ENCODE measurements around the gene SPTLC3. TPM values are rescaled to one million over a fixed set of nuclear protein-coding genes. Genes with fewer than 3 reads are reported as not detected.

The SPTLC3 gene
- total RNA-seq, 1 experiment from 2014 or later = 10.7 TPM

GRCh38 chr20:12969071-12969669, 39.6 kb upstream of the SPTLC3 start:
- peaks cover 9% of the 10 kb centered on the region for H3K9me3 ChIP-seq (ENCODE audit: insufficient read depth, low read depth)
- H3K9me2 ChIP-seq (ENCODE audit: insufficient read depth) = no peaks in the 10 kb centered on the region
- TF ChIP-seq CTCF (conservative IDR thresholded peaks at IDR 0.05) = no peak
- no peak for TF ChIP-seq EZH2 (IDR thresholded peaks at IDR 0.05; ENCODE audit: low read depth)
- no peak overlapping the region for H3K4me2 ChIP-seq
- no peaks in the 10 kb centered on the region for H3K4me1 ChIP-seq (replicated peaks; ENCODE audit: insufficient read depth)
- BruUV-seq (replicated peaks) = no TSS peak
- no peak overlapping the region for H3K4me3 ChIP-seq
- no peaks in the 10 kb centered on the region for H3K36me3 ChIP-seq (ENCODE audit: low read depth)
- no peaks in the 10 kb centered on the region for H3K79me2 ChIP-seq (ENCODE audit: low read depth)
- H3F3A ChIP-seq (ENCODE audit: insufficient read depth, low read depth) = 0 out of 2 replicates have a peak, but pooled peaks cover 5% of the 10 kb centered on the region
- DNase-seq = no peak
- H3K27me3 ChIP-seq (ENCODE audit: insufficient read depth, low read depth) = no peaks in the 10 kb centered on the region
- H4K20me1 ChIP-seq (ENCODE audit: insufficient read depth) = no peaks in the 10 kb centered on the region
- no peak overlapping the region for H2AFZ ChIP-seq
- CTCF ChIA-PET = interaction anchor here (1.5 kb wide), 1 partner anchor 577 kb away, joined by 14 read pairs; no protein-coding TSS in a partner anchor
- intact Hi-C loops (cut with micrococcal nuclease; ENCODE audit: unreplicated experiment) = no loop called here
- POLR2A ChIA-PET (ENCODE audit: unreplicated experiment) = no interaction called here
- H3K27ac ChIP-seq = no peak overlapping the region

GRCh38 chr20:12970372-12970821, 38.4 kb upstream of the SPTLC3 start:
- no peak overlapping the region for H3K4me2 ChIP-seq
- CTCF ChIA-PET = interaction anchor here (0.6 to 1.5 kb wide), 4 partner anchors 10 to 818 kb away, joined by 3 to 14 read pairs (median 3); no protein-coding TSS in a partner anchor

More at GRCh38 chr20:12970372-12970821, 38.4 kb upstream of the SPTLC3 start:
- Histone ChIP-seq H3K4me1 (replicated peaks; ENCODE audit: insufficient read depth) (no peaks in the 10 kb centered on the region), H3K9me2 (ENCODE audit: insufficient read depth) (no peaks in the 10 kb centered on the region), H3K27ac (no peak overlapping the region), H3K79me2 (ENCODE audit: low read depth) (no peaks in the 10 kb centered on the region), H3K27me3 (ENCODE audit: insufficient read depth, low read depth) (no peaks in the 10 kb centered on the region), H3K36me3 (ENCODE audit: low read depth) (no peaks in the 10 kb centered on the region), H3K9me3 (ENCODE audit: insufficient read depth, low read depth) (peaks cover 9% of the 10 kb centered on the region), H3K4me3 (no peak overlapping the region), H2AFZ (no peak overlapping the region), H4K20me1 (ENCODE audit: insufficient read depth) (no peaks in the 10 kb centered on the region), H3F3A (ENCODE audit: insufficient read depth, low read depth) (0 out of 2 replicates have a peak, but pooled peaks cover 5% of the 10 kb centered on the region)
- TF ChIP-seq CTCF (conservative IDR thresholded peaks at IDR 0.05) (peak; percentile 63), EZH2 (IDR thresholded peaks at IDR 0.05; ENCODE audit: low read depth) (no peak)
- intact Hi-C loops (cut with micrococcal nuclease; ENCODE audit: unreplicated experiment) = loop anchor here (1.0 to 10.0 kb wide), 5 partner anchors 39 to 1084 kb away; no protein-coding TSS in a partner anchor
- BruUV-seq (replicated peaks) = no TSS peak
- no peak for DNase-seq
- POLR2A ChIA-PET (ENCODE audit: unreplicated experiment) = no interaction called here
